Endometrium (tissue), 2 donors: ENCODE data around the gene ODAD4.

ENCODE experiments used
- FAIRE-seq: peaks from 2 replicates; lab custom pipeline; 2012; peaks lifted over from hg19 to GRCh38; lab: Jason Lieb, UNC
- donor health status: control.
- donor health status: control.

Gene ODAD4

GRCh38 chr17:41930009-41930832 lies at the start of gene ODAD4:
Gene ODAD4, plus strand, starts transcription at chr17:41930617. Its CDS starts 107 bp downstream, at chr17:41930724.
- FAIRE-seq, result peak; percentile 71

- FAIRE-seq, result no peak
These were observed 47.7 kb upstream of the ODAD4 start for GRCh38 chr17:41882756-41883155.

- FAIRE-seq, result no peak
These were observed 44.7 kb upstream of the ODAD4 start for GRCh38 chr17:41885733-41886132.

GRCh38 chr17:41888332-41888965 lies 42.0 kb upstream of the ODAD4 start:
- FAIRE-seq, result no peak

- FAIRE-seq, result no peak
These were observed 39.0 kb upstream of the ODAD4 start for GRCh38 chr17:41891135-41892020.

- no peak for FAIRE-seq
These were observed 38.4 kb upstream of the ODAD4 start for GRCh38 chr17:41892021-41892376.

- no peak for FAIRE-seq
These were observed 37.0 kb upstream of the ODAD4 start for GRCh38 chr17:41893384-41893783.

- FAIRE-seq, result no peak
These were observed 35.6 kb upstream of the ODAD4 start for GRCh38 chr17:41894791-41895331.

- FAIRE-seq, result no peak
These were observed 34.8 kb upstream of the ODAD4 start for GRCh38 chr17:41895617-41896016.

- no peak for FAIRE-seq
These were observed 33.7 kb upstream of the ODAD4 start for GRCh38 chr17:41896726-41897125.

GRCh38 chr17:41901646-41902045 lies 28.8 kb upstream of the ODAD4 start:
- FAIRE-seq, result no peak

- no peak for FAIRE-seq
These were observed 26.1 kb upstream of the ODAD4 start for GRCh38 chr17:41904242-41904841.

- no peak for FAIRE-seq
These were observed 25.2 kb upstream of the ODAD4 start for GRCh38 chr17:41905172-41905571.

GRCh38 chr17:41906465-41907184 lies 23.8 kb upstream of the ODAD4 start:
- no peak for FAIRE-seq

GRCh38 chr17:41907185-41907556 lies 23.2 kb upstream of the ODAD4 start:
- no peak for FAIRE-seq

- no peak for FAIRE-seq
These were observed 22.5 kb upstream of the ODAD4 start for GRCh38 chr17:41907633-41908539.

GRCh38 chr17:41909088-41909487 lies 21.3 kb upstream of the ODAD4 start:
- FAIRE-seq, result no peak

GRCh38 chr17:41910701-41911391 lies 19.6 kb upstream of the ODAD4 start:
- FAIRE-seq, result no peak

GRCh38 chr17:41912925-41913324 lies 17.5 kb upstream of the ODAD4 start:
- FAIRE-seq, result no peak

GRCh38 chr17:41913798-41914197 lies 16.6 kb upstream of the ODAD4 start:
- FAIRE-seq, result no peak
